IMR-90 (cell line): ENCODE measurements around the gene GFER. TPM values are rescaled to one million over a fixed set of nuclear protein-coding genes. Genes with fewer than 3 reads are reported as not detected.
A peak's percentile ranks its signal among the peaks of the same experiment; 100 is the strongest.

ENCODE experiments used
- ATAC-seq: fragments of 200-7000 bp; cut with Tn5 transposase; 2 replicates; pipeline ENCODE4 v1.9.1; 2020; ENCODE audit warnings: low read depth, mild to moderate bottlenecking, moderate library complexity
- BruUV-seq: library from RNA; stranded (reverse); fragments of 400-500 nt; replicated peaks from 2 replicates; lab custom pipeline; 2021; lab: Mats Ljungman, UMichigan
- CTCF ChIA-PET: fragments of 300-600 bp; formaldehyde crosslinking; extraction: SDS; loops from one replicate; lab custom pipeline; 2021; ENCODE audit warnings: antibody characterized with exemption; lab: Yijun Ruan, JAX
- POLR2A ChIA-PET: fragments of 300-600 bp; sonication (Branson Sonifier 250); formaldehyde crosslinking; loops from one replicate; lab custom pipeline; 2022; ENCODE audit warnings: antibody characterized with exemption; ENCODE audit not compliant: unreplicated experiment; lab: Charles Lee
- DNase-seq: peaks from one replicate; pipeline ENCODE4 v3.0.0; 2013
- H2AFZ ChIP-seq: replicated peaks from 2 replicates; pipeline ENCODE3; 2013; ENCODE audit warnings: low read length, mild to moderate bottlenecking; ENCODE audit not compliant: poor library complexity
- H2AK5ac ChIP-seq: 2 replicates; pipeline ENCODE4 v1.6.1; 2013; ENCODE audit warnings: low read depth, low read length, inconsistent platforms
- H2AK9ac ChIP-seq: replicated peaks from 2 replicates; pipeline ENCODE3; 2013; ENCODE audit warnings: mild to moderate bottlenecking, low read depth, low read length, moderate library complexity; ENCODE audit not compliant: poor library complexity
- H2BK120ac ChIP-seq: 2 replicates; pipeline ENCODE4 v1.6.1; 2013; ENCODE audit warnings: low read depth, low read length, inconsistent platforms
- H2BK15ac ChIP-seq: 3 replicates; pipeline ENCODE4 v1.6.1; 2013; ENCODE audit warnings: low read depth, low read length, inconsistent platforms
- H2BK20ac ChIP-seq: 2 replicates; pipeline ENCODE4 v1.6.1; 2013; ENCODE audit warnings: low read depth, mild to moderate bottlenecking, inconsistent platforms, low read length, moderate library complexity
- H2BK5ac ChIP-seq: 2 replicates; pipeline ENCODE4 v1.6.1; 2013; ENCODE audit warnings: mild to moderate bottlenecking, low read depth, low read length, inconsistent platforms; ENCODE audit not compliant: poor library complexity, severe bottlenecking
- H3K14ac ChIP-seq: replicated peaks from 2 replicates; pipeline ENCODE4 v1.6.1; 2013; ENCODE audit warnings: low read depth, low read length, inconsistent platforms
- H3K18ac ChIP-seq: 2 replicates; pipeline ENCODE4 v1.6.1; 2013; ENCODE audit warnings: low read depth, low read length, control low read depth
- H3K23ac ChIP-seq: 2 replicates; pipeline ENCODE4 v1.6.1; 2013; ENCODE audit warnings: low read depth, low read length, inconsistent platforms
- H3K27ac ChIP-seq: 2 replicates; pipeline ENCODE4 v1.5.1; 2013; ENCODE audit warnings: mild to moderate bottlenecking, control low read depth, low read length; ENCODE audit not compliant: insufficient read depth
- H3K27me3 ChIP-seq: 2 replicates; pipeline ENCODE4 v1.6.1; 2013; ENCODE audit warnings: low read length; ENCODE audit not compliant: control insufficient read depth, insufficient read depth
- H3K36me3 ChIP-seq: 2 replicates; pipeline ENCODE4 v1.6.1; 2013; ENCODE audit warnings: low read length, mixed read lengths; ENCODE audit not compliant: control insufficient read depth, insufficient read depth
- H3K4ac ChIP-seq: 2 replicates; pipeline ENCODE4 v1.6.1; 2013; ENCODE audit warnings: low read depth, low read length, inconsistent platforms
- H3K4me1 ChIP-seq: 2 replicates; pipeline ENCODE4 v1.6.1; 2013; ENCODE audit warnings: low read length, mixed read lengths; ENCODE audit not compliant: control insufficient read depth, insufficient read depth
- H3K4me2 ChIP-seq: 2 replicates; pipeline ENCODE4 v1.6.1; 2013; ENCODE audit warnings: low read depth, mild to moderate bottlenecking, control low read depth, low read length, moderate library complexity
- H3K4me3 ChIP-seq: 2 replicates; pipeline ENCODE4 v1.5.1; 2013; ENCODE audit warnings: low read depth, mild to moderate bottlenecking, control low read depth, low read length, moderate library complexity; ENCODE audit not compliant: insufficient read depth
- H3K56ac ChIP-seq: 2 replicates; pipeline ENCODE4 v1.6.1; 2013; ENCODE audit warnings: low read length, inconsistent platforms; ENCODE audit not compliant: insufficient read depth; ENCODE audit errors: extremely low read depth
- H3K79me1 ChIP-seq, 2 experiments: 2 replicates each; pipeline ENCODE4 v1.6.1; 2013; ENCODE audit warnings: low read length in 2 of 2, inconsistent platforms in 1 of 2, low read depth in 1 of 2
- H3K9ac ChIP-seq: 2 replicates; pipeline ENCODE4 v1.6.1; 2013; ENCODE audit warnings: low read depth, low read length, control low read depth
- H3K9me1 ChIP-seq: 2 replicates; pipeline ENCODE4 v1.6.1; 2013; ENCODE audit warnings: low read length, inconsistent platforms; ENCODE audit not compliant: insufficient read depth
- H3K9me3 ChIP-seq: 2 replicates; pipeline ENCODE4 v1.6.1; 2013; ENCODE audit warnings: low read length; ENCODE audit not compliant: control insufficient read depth, insufficient read depth
- H4K20me1 ChIP-seq: 2 replicates; pipeline ENCODE4 v1.6.1; 2013; ENCODE audit warnings: low read length, inconsistent platforms; ENCODE audit not compliant: insufficient read depth
- H4K5ac ChIP-seq: 2 replicates; pipeline ENCODE4 v1.6.1; 2013; ENCODE audit warnings: mild to moderate bottlenecking, low read depth, low read length, control low read depth
- H4K8ac ChIP-seq, 2 experiments: 2 replicates each; pipeline ENCODE4 v1.6.1; 2013; ENCODE audit warnings: low read depth in 2 of 2, low read length in 2 of 2, control low read depth in 1 of 2, inconsistent platforms in 1 of 2
- H4K91ac ChIP-seq: 2 replicates; pipeline ENCODE4 v1.6.1; 2013; ENCODE audit warnings: low read depth, low read length, inconsistent platforms; ENCODE audit not compliant: insufficient read depth
- BHLHE40 ChIP-seq: fragments of 150-350 bp; IDR thresholded peaks from 2 replicates; pipeline ENCODE4 v1.6.1; 2016; ENCODE audit warnings: mild to moderate bottlenecking, low read depth, low read length
- CHD1 ChIP-seq: IDR thresholded peaks from 2 replicates; pipeline ENCODE4 v1.6.1; 2012; ENCODE audit warnings: low read depth, low read length, improper control_type of control experiment
- MAFK ChIP-seq: IDR thresholded peaks from 2 replicates; pipeline ENCODE4 v1.6.1; 2012; ENCODE audit warnings: low read depth, low read length, improper control_type of control experiment
- MAZ ChIP-seq: IDR thresholded peaks from 2 replicates; pipeline ENCODE4 v1.6.1; 2012; ENCODE audit warnings: low read depth, mild to moderate bottlenecking, low read length, improper control_type of control experiment, moderate library complexity, borderline replicate concordance
- MXI1 ChIP-seq: IDR thresholded peaks from 2 replicates; pipeline ENCODE4 v1.6.1; 2012; ENCODE audit warnings: low read depth, mild to moderate bottlenecking, low read length, moderate library complexity, borderline replicate concordance
- NFE2L2 ChIP-seq: fragments of 150-350 bp; IDR thresholded peaks from 2 replicates; pipeline ENCODE4 v1.6.1; 2016; ENCODE audit warnings: low read depth, mild to moderate bottlenecking, low read length
- RAD21 ChIP-seq: IDR thresholded peaks from 2 replicates; pipeline ENCODE4 v1.6.1; 2012; ENCODE audit warnings: low read length, improper control_type of control experiment
- RFX5 ChIP-seq: IDR thresholded peaks from 2 replicates; pipeline ENCODE4 v1.8.0; 2012; ENCODE audit warnings: low read depth, mild to moderate bottlenecking, low read length, moderate library complexity
- SMC3 ChIP-seq: fragments of 150-350 bp; IDR thresholded peaks from 2 replicates; pipeline ENCODE4 v1.6.1; 2016; ENCODE audit warnings: low read depth, mild to moderate bottlenecking, antibody characterized with exemption, low read length, moderate library complexity
- whole genome bisulfite sequencing, 2 experiments: methylation state at CpG; one replicate each; pipeline versions ENCODE4 v1.1.5 to v1.1.7; 2013; ENCODE audit warnings: missing lambda C conversion rate in 2 of 2; ENCODE audit not compliant: insufficient read length in 1 of 2; ENCODE audit errors: extremely low coverage in 2 of 2; 5-methylcytosine and 5-hydroxymethylcytosine counted together
- dilution Hi-C: fragments of 300-500 bp; cut with HindIII; formaldehyde crosslinking; loops from one replicate; pipeline ENCODE4 v1.14.3; 2018; ENCODE audit warnings: low sequenced_read_pairs; ENCODE audit not compliant: unreplicated experiment
- in situ Hi-C: fragments of 300-500 bp; cut with MboI; formaldehyde crosslinking; loops from 3 replicates; pipeline ENCODE4 v1.14.3; 2019; ENCODE audit warnings: low sequenced_read_pairs, inconsistent platforms, mixed read lengths
- intact Hi-C: fragments of 100-400 bp; cut with micrococcal nuclease; formaldehyde crosslinking; loops from 2 replicates; pipeline ENCODE4 v1.10.0; 2022
- polyA plus RNA-seq, 3 experiments: library from polyadenylated mRNA; depleted of rRNA; stranded (reverse); fragments of >200 nt; gene quantifications; 2 replicates each; pipeline ENCODE4 v1.2.3, GENCODE V29; 2012; ENCODE audit warnings: low replicate concordance in 1 of 3
- total RNA-seq: library from RNA; depleted of rRNA; stranded (reverse); fragments of >200 nt; gene quantifications from 2 replicates; pipeline ENCODE4 v1.2.3, GENCODE V29; 2012
- TF ChIP-seq, protein P1 (sequence below): conservative IDR thresholded peaks from 2 replicates; pipeline ENCODE4 v1.5.1; 2012; ENCODE audit warnings: mild to moderate bottlenecking, low read depth, low read length, improper control_type of control experiment
- TF ChIP-seq, protein P2 (sequence below): fragments of 150-350 bp; IDR thresholded peaks from 2 replicates; pipeline ENCODE4 v1.6.1; 2017; ENCODE audit warnings: mild to moderate bottlenecking, antibody characterized with exemption, low read length, low read depth

GFER gene
- total and polyA plus RNA-seq, 2 of the 4 experiments (the other 2 are of a cell fraction): 6.8 to 19.8 TPM

DNA sequence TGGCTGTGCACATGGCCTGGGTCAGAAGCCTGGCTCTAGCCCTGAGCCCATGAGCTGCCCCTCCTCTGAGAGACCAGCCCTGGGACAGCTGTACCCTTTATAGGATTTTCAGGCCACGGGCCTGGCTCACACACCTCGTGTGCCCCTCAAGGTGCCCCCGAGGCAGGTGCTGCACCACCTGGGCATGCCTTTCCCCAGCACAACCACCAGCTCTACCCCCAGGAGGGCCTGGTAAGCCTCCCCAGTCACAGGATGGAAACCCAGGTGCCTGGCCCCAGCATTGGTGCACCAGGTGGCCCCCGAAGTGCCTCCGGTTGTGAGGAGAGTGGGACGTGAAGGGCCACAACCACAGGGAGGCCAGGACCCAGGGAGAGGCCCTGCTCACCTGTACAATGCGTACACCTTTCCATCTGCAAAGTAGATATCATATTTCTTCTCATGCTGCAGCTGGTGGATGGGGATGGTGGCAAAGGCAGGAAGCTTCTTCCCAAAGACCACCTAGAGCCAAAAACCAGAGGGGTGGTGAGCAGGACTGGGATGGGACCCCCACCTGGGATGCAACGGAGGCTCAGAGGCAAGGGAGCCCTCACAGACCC, 19.3 kb downstream of the GFER start (continued):
- TF ChIP-seq MAFK: no peak

DNA sequence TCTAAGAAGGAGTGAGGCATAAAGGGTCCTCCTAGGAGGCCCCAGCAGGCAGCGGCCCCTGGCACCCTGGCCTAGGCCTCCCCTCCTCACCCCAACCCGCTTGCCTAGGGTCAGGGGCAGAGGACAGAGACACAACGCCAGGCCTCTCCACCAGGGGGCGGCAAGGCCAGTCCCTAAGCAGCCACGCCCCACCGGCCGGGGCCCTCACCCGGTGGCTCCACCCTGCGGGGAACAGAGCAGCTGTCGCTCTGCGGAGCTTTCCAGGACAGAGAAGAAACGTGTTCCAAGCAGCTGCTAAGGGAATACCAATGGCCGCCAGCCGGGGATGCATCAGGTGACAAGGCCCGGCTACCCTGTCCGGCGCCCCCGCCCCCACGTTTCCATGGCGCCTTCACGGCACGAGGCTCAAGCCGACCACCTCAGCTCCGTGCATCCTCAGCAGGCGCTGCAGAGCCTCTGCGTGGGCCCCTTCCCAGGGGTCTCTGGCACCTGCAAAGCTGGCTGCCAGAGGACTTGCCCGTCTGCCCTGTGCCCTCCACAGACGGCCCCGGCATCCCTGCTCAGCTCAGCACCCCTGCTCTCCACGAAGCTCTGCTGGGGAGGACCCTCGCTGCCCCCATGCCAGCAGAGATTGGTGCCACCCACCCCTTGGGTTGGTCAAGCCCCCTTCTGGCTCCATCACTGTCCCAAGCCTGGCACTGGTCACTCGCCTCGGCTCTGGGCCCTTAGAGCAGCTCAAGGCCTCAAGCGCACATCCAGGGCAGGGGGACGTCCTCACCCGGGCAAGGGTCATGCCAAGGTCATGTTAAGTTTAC, 20.0 kb downstream of the GFER start:
- no peak overlapping the region for H3K56ac ChIP-seq
- H3K27me3 ChIP-seq: no peaks in the 10 kb centered on the region
- H4K5ac ChIP-seq: no peak overlapping the region
- H2AK9ac ChIP-seq: peak overlapping the region; percentile 92
- peaks cover 77% of the 10 kb centered on the region for H4K20me1 ChIP-seq
- ATAC-seq (peak; percentile 96), DNase-seq (peak; percentile 81)
- H3K4me3 ChIP-seq: no peak overlapping the region
- no peak overlapping the region for H3K14ac ChIP-seq
- 32% methylated on average over 23 of the region's 36 CpGs; no CpG with 5 or more reads in 1 of the 2 experiments for WGBS, 2 experiments
- intact Hi-C loops (loop anchor here (5.0 kb wide), 1 partner anchor 138 kb away; no protein-coding TSS in a partner anchor), dilution Hi-C loops (no loop called here), in situ Hi-C loops (no loop called here)
- ChIA-PET CTCF (interaction anchor here (0.5 to 1.7 kb wide), 6 partner anchors 10 to 136 kb away, joined by 3 to 8 read pairs (median 5); partner anchors contain the start of genes GFER and NOXO1), POLR2A (interaction anchor here (1.0 kb wide), 1 partner anchor 152 kb away, joined by 3 read pairs; the partner anchor contains the start of gene TRAF7)
- peaks cover 49% of the 10 kb centered on the region for H3K36me3 ChIP-seq
- peak overlapping the region; percentile 36 for H3K4ac ChIP-seq
- H2AK5ac ChIP-seq: peak overlapping the region; percentile 33
- H3K9me3 ChIP-seq: no peaks in the 10 kb centered on the region
- peaks cover 8% of the 10 kb centered on the region; the same call in 1 of the 2 replicates for H3K9me1 ChIP-seq
- no peak overlapping the region for H3K18ac ChIP-seq
- H2BK15ac ChIP-seq: no peak overlapping the region
- peaks cover 21% of the 10 kb centered on the region for H3K4me1 ChIP-seq
- no peak overlapping the region for H4K91ac ChIP-seq
- no peak overlapping the region; a peak in 1 of 4 replicates for H4K8ac ChIP-seq
- no peak overlapping the region for H2BK5ac ChIP-seq
- no peak overlapping the region for H3K23ac ChIP-seq
- 0 out of 2 replicates have a peak overlapping the region, but pooled peaks have one; percentile 14 for H3K27ac ChIP-seq
- TF ChIP-seq MAZ (peak; percentile 61; the same call in 1 of the 2 replicates), RFX5 (no peak), CHD1 (no peak), NFE2L2 (no peak), RAD21 (peak; percentile 61), BHLHE40 (no peak), MXI1 (peak; percentile 71), SMC3 (peak; percentile 80)
- TF ChIP-seq, protein P1, sequence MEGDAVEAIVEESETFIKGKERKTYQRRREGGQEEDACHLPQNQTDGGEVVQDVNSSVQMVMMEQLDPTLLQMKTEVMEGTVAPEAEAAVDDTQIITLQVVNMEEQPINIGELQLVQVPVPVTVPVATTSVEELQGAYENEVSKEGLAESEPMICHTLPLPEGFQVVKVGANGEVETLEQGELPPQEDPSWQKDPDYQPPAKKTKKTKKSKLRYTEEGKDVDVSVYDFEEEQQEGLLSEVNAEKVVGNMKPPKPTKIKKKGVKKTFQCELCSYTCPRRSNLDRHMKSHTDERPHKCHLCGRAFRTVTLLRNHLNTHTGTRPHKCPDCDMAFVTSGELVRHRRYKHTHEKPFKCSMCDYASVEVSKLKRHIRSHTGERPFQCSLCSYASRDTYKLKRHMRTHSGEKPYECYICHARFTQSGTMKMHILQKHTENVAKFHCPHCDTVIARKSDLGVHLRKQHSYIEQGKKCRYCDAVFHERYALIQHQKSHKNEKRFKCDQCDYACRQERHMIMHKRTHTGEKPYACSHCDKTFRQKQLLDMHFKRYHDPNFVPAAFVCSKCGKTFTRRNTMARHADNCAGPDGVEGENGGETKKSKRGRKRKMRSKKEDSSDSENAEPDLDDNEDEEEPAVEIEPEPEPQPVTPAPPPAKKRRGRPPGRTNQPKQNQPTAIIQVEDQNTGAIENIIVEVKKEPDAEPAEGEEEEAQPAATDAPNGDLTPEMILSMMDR: peak; percentile 98
- TF ChIP-seq, protein P2, sequence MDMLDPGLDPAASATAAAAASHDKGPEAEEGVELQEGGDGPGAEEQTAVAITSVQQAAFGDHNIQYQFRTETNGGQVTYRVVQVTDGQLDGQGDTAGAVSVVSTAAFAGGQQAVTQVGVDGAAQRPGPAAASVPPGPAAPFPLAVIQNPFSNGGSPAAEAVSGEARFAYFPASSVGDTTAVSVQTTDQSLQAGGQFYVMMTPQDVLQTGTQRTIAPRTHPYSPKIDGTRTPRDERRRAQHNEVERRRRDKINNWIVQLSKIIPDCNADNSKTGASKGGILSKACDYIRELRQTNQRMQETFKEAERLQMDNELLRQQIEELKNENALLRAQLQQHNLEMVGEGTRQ: peak; percentile 4; the same call in 1 of the 2 replicates
- H2BK20ac ChIP-seq: no peak overlapping the region
- BruUV-seq: no TSS peak
- H2AFZ ChIP-seq: peak overlapping the region; percentile 68
- H2BK120ac ChIP-seq: no peak overlapping the region
- H3K4me2 ChIP-seq: no peak overlapping the region; the same call in 1 of the 2 replicates
- peaks cover 10 to 89% of the 10 kb centered on the region in 2 experiments; a peak in 3 of 4 replicates for H3K79me1 ChIP-seq
- H3K9ac ChIP-seq: no peak overlapping the region
